Spleen (tissue), 11 donors: Measurements from ENCODE around the gene NME8. TPM values are rescaled to one million over a fixed set of nuclear protein-coding genes. Genes with fewer than 3 reads are reported as not detected.

Experiments
- DNase-seq: peaks from one replicate; pipeline ENCODE4 v3.0.0-alpha.2; 2020
- H3K27ac ChIP-seq, 8 donors: fragments of 200-600 bp; sonication (generic) in 7 of 8; 1 replicate in 4 of 8; 2 replicates in 4 of 8; pipeline versions ENCODE4 v1.5.0 to v1.8.0; 2016 to 2021; ENCODE audit warnings: inconsistent platforms in 4 of 8, mild to moderate bottlenecking in 4 of 8, moderate library complexity in 1 of 8
- H3K27me3 ChIP-seq, 7 donors: fragments of 200-600 bp; sonication (generic) in 6 of 7; replicated peaks in 1 of 7; 1 replicate in 4 of 7; 2 replicates in 3 of 7; pipeline versions ENCODE4 v1.5.0 to v1.8.0; 2016 to 2021; ENCODE audit warnings: inconsistent platforms in 3 of 7, mild to moderate bottlenecking in 1 of 7
- H3K36me3 ChIP-seq, 6 donors: fragments of 200-600 bp; sonication (generic) in 5 of 6; 1 replicate in 4 of 6; 2 replicates in 2 of 6; pipeline versions ENCODE4 v1.5.0 to v1.8.0; 2016 to 2021; ENCODE audit warnings: inconsistent platforms in 2 of 6
- H3K4me1 ChIP-seq, 6 donors: fragments of 200-600 bp; sonication (generic) in 5 of 6; 1 replicate in 3 of 6; 2 replicates in 3 of 6; pipeline versions ENCODE4 v1.5.0 to v1.8.0; 2016 to 2021; ENCODE audit warnings: inconsistent platforms in 3 of 6
- H3K4me3 ChIP-seq, 8 donors: fragments of 200-600 bp; sonication (generic) in 7 of 8; 1 replicate in 4 of 8; 2 replicates in 4 of 8; pipeline versions ENCODE4 v1.5.0 to v1.8.0; 2016 to 2021; ENCODE audit warnings: inconsistent platforms in 4 of 8, mild to moderate bottlenecking in 4 of 8, moderate library complexity in 2 of 8
- H3K9me3 ChIP-seq, 8 donors: fragments of 200-600 bp; sonication (generic) in 7 of 8; 1 replicate in 4 of 8; 2 replicates in 4 of 8; pipeline versions ENCODE4 v1.5.0 to v1.8.0; 2016 to 2021; ENCODE audit warnings: inconsistent platforms in 4 of 8
- POLR2A ChIP-seq, 3 donors: fragments of 450-650 bp; IDR thresholded peaks; one replicate each; pipeline ENCODE4 v1.5.1; 2017; ENCODE audit warnings: antibody characterized with exemption in 3 of 3, mild to moderate bottlenecking in 1 of 3
- POLR2AphosphoS5 ChIP-seq, 3 donors: sonication (generic); formaldehyde crosslinking; IDR thresholded peaks; one replicate each; pipeline ENCODE4 v1.5.1; 2017; ENCODE audit warnings: antibody characterized with exemption in 3 of 3
- WGBS, 5 donors: extraction: QIAGEN DNeasy Blood & Tissue Kit in 3 of 5; methylation state at CpG; one replicate each; pipeline versions ENCODE4 v1.1.5 to v1.1.7; 2013 to 2018; 5-methylcytosine and 5-hydroxymethylcytosine counted together
- intact Hi-C: fragments of 100-400 bp; cut with DNase I; formaldehyde crosslinking; loops from one replicate; pipeline ENCODE4 v1.15.0; 2023; ENCODE audit warnings: low total_unique reads
- polyA plus RNA-seq, 3 donors: library from polyadenylated mRNA; stranded (reverse); fragments of 200-250 nt; gene quantifications; one replicate each; pipeline ENCODE4 v1.2.1, GENCODE V29; 2013
- total RNA-seq, 7 donors: library from RNA; depleted of rRNA in 3 of 7; stranded (reverse); fragments of >200 nt in 3 of 7; fragmentation: NEBNext Ultra II Directional in 4 of 7; extraction: Animal tissue kit (Norgen Biotek cat#: 25700) in 4 of 7; gene quantifications; one replicate each; pipeline versions ENCODE4 v1.1.0 to v1.2.1, GENCODE V29; 2016 to 2021
- TF ChIP-seq, protein P1 (sequence below), 11 experiments: fragments of 200-600 bp in 7 of 11; fragments of 450-650 bp in 4 of 11; sonication (generic) in 4 of 11; IDR thresholded peaks in 8 of 11; conservative IDR thresholded peaks in 3 of 11; 1 replicate in 7 of 11; 2 replicates in 4 of 11; pipeline versions ENCODE4 v1.4.0 to v1.8.0; 2016 to 2021; ENCODE audit warnings: antibody characterized with exemption in 11 of 11, inconsistent platforms in 4 of 11, mild to moderate bottlenecking in 1 of 11
- donor health status: healthy with polysubstance abuse.
- donor health status: DM: no; HTN: no; CAD: no; lungs with moderate emphysema.
- donor health status: DM: no; HTN: no; CAD: no.
- donor health status: Bipolar disorder and iron deficiency.
- donor health status: healthy.
- donor health status: DM: no; HTN: no; CAD: no.
- donor health status: DM: yes; HTN: yes; CAD: no.

Gene NME8
- total and polyA plus RNA-seq, 10 donors: 0.59 to 4.6 (median 2.6) TPM

DNA sequence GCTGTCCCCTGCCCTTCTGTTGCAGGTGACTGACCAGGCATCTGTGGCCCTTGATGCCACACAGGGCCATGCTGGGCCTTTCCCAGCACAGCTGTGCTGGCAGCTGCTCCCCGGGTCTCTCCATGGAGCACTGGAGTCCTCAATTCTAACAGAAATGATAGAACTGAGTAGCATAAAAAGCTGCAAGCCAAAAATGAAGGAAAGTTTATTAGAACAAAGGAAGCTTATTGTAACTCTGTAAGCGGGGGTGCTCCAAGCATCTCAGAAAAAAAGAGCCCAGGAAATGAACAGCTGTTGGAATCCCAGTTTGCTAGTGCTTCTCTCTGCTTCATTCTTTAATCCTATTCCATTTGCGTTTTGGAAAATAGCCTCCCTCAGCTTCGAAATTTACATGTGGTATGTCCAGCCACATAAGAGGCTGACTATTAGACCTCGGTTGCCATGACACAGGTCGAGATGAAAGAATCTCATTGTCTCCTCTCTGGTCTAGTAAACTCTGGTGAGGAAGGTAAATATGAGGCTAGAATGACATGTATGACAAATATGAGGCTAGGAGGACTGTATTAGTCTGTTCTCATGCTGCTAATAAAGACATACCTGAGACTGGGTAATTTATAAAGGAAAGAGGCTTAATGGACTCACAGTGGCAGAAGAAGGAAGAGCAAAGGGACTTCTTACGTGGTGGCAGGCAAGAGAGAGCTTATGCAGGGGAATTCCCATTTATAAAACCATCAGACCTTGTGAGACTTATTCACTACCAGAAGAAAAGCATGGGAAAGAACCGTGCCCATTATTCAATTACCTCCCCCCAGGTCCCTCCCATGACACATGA lies 95.7 kb downstream of the NME8 start:
- Histone ChIP-seq H3K27me3 (no peaks in the 10 kb centered on the region), H3K36me3 (no peaks in the 10 kb centered on the region), H3K4me1 (peaks cover 0 to 5% (median 0%) of the 10 kb centered on the region in 6 donors), H3K9me3 (no peaks in the 10 kb centered on the region), H3K4me3 (no peak overlapping the region), H3K27ac (no peak overlapping the region)
- TF ChIP-seq, protein P1, sequence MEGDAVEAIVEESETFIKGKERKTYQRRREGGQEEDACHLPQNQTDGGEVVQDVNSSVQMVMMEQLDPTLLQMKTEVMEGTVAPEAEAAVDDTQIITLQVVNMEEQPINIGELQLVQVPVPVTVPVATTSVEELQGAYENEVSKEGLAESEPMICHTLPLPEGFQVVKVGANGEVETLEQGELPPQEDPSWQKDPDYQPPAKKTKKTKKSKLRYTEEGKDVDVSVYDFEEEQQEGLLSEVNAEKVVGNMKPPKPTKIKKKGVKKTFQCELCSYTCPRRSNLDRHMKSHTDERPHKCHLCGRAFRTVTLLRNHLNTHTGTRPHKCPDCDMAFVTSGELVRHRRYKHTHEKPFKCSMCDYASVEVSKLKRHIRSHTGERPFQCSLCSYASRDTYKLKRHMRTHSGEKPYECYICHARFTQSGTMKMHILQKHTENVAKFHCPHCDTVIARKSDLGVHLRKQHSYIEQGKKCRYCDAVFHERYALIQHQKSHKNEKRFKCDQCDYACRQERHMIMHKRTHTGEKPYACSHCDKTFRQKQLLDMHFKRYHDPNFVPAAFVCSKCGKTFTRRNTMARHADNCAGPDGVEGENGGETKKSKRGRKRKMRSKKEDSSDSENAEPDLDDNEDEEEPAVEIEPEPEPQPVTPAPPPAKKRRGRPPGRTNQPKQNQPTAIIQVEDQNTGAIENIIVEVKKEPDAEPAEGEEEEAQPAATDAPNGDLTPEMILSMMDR (IDR thresholded peaks at IDR 0.05 in 8 of 11, conservative IDR thresholded peaks at IDR 0.05 in 3 of 11): no peak
- TF ChIP-seq POLR2AphosphoS5 (IDR thresholded peaks at IDR 0.05) (no peak), POLR2A (IDR thresholded peaks at IDR 0.05) (no peak)
- intact Hi-C loops: no loop called here
- no peak for DNase-seq
- WGBS, 5 donors: 73 to 87% (median 84%) methylated on average over 8 of the region's 8 CpGs

- Histone ChIP-seq H3K27ac (no peak overlapping the region), H3K36me3 (no peaks in the 10 kb centered on the region), H3K27me3 (no peaks in the 10 kb centered on the region), H3K4me1 (peaks cover 0 to 5% (median 0%) of the 10 kb centered on the region in 6 donors), H3K9me3 (no peaks in the 10 kb centered on the region), H3K4me3 (no peak overlapping the region)
- intact Hi-C loops: no loop called here
- no peak for DNase-seq
- WGBS, 5 donors: 78 to 90% (median 81%) methylated on average over 2 of the region's 2 CpGs
- no peak for TF ChIP-seq POLR2AphosphoS5 (IDR thresholded peaks at IDR 0.05)
- TF ChIP-seq, protein P1 (IDR thresholded peaks at IDR 0.05 in 8 of 11, conservative IDR thresholded peaks at IDR 0.05 in 3 of 11): no peak
- no peak for TF ChIP-seq POLR2A (IDR thresholded peaks at IDR 0.05)
These were observed 96.3 kb downstream of the NME8 start for GRCh38 chr7:37944737-37945054.

DNA sequence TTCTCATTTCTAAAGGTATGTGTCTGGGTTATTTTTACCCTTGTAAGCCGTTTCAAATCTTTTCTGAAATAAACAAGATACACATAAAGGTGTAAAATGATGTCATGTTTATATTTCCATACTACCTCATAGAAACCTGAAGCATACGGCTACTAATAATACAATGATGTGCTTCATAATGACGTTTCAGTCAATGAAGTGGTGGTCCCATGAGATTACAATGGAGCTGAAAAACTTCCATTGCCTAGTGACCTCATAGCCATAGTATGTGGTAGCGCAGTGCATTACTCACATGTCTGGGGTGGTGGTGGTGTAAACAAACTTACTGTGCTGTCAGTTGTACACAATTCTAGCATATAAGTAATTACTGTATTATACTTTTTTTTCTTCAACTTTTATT lies 96.9 kb downstream of the NME8 start:
- H3K4me1 ChIP-seq: peaks cover 0 to 5% (median 0%) of the 10 kb centered on the region in 6 donors
- no peaks in the 10 kb centered on the region for H3K27me3 ChIP-seq
- no peaks in the 10 kb centered on the region for H3K9me3 ChIP-seq
- no peak overlapping the region for H3K27ac ChIP-seq
- H3K36me3 ChIP-seq: peaks cover 0 to 2% (median 0%) of the 10 kb centered on the region in 6 donors
- DNase-seq: no peak
- intact Hi-C loops: no loop called here
- H3K4me3 ChIP-seq: no peak overlapping the region
- 81 to 90% (median 82%) methylated on average over 4 of the region's 4 CpGs for WGBS, 5 donors
- TF ChIP-seq, protein P1 (IDR thresholded peaks at IDR 0.05 in 8 of 11, conservative IDR thresholded peaks at IDR 0.05 in 3 of 11): no peak
- TF ChIP-seq POLR2AphosphoS5 (IDR thresholded peaks at IDR 0.05) (no peak), POLR2A (IDR thresholded peaks at IDR 0.05) (no peak)

- peaks cover 0 to 8% (median 0%) of the 10 kb centered on the region in 6 donors for H3K36me3 ChIP-seq
- no peak overlapping the region for H3K4me3 ChIP-seq
- H3K4me1 ChIP-seq: peaks cover 0 to 5% (median 0%) of the 10 kb centered on the region in 6 donors
- TF ChIP-seq POLR2A (IDR thresholded peaks at IDR 0.05) (no peak), POLR2AphosphoS5 (IDR thresholded peaks at IDR 0.05) (no peak)
- TF ChIP-seq, protein P1 (IDR thresholded peaks at IDR 0.05 in 8 of 11, conservative IDR thresholded peaks at IDR 0.05 in 3 of 11): no peak
- WGBS, 5 donors: 84 to 93% (median 88%) methylated on average over 7 of the region's 7 CpGs
- H3K27ac ChIP-seq: no peak overlapping the region
- DNase-seq: no peak
- no peaks in the 10 kb centered on the region for H3K27me3 ChIP-seq
- intact Hi-C loops: no loop called here
- no peaks in the 10 kb centered on the region for H3K9me3 ChIP-seq
These were observed 98.9 kb downstream of the NME8 start for GRCh38 chr7:37947138-37947940.
